Smooth muscle cell (in vitro differentiated cells): Measurements from ENCODE around the gene COMTD1. TPM values are rescaled to one million over a fixed set of nuclear protein-coding genes. Genes with fewer than 3 reads are reported as not detected.

Source experiments
- DNase-seq: peaks from one replicate; lab custom pipeline; 2025; ENCODE audit not compliant: unreplicated experiment; lab: John Stamatoyannopoulos, UW
- H2AFZ ChIP-seq: fragments of 200-600 bp; sonication (generic); 2 replicates; pipeline ENCODE4 v1.6.0; 2016; ENCODE audit warnings: antibody characterized with exemption, low read depth, mild to moderate bottlenecking
- H3F3A ChIP-seq: fragments of 200-600 bp; sonication (generic); 2 replicates; pipeline ENCODE4 v1.6.0; 2017; ENCODE audit warnings: antibody characterized with exemption, low read depth
- H3K27ac ChIP-seq: fragments of 200-600 bp; sonication (generic); 2 replicates; pipeline ENCODE4 v1.5.1; 2016; ENCODE audit warnings: low read depth, mild to moderate bottlenecking
- H3K27me3 ChIP-seq: fragments of 200-600 bp; sonication (generic); 2 replicates; pipeline ENCODE4 v1.6.1; 2016; ENCODE audit warnings: low read depth, mild to moderate bottlenecking
- H3K36me3 ChIP-seq: fragments of 200-600 bp; sonication (generic); 2 replicates; pipeline ENCODE4 v1.5.1; 2016; ENCODE audit warnings: low read depth
- H3K4me1 ChIP-seq: fragments of 200-600 bp; sonication (generic); 2 replicates; pipeline ENCODE4 v1.5.1; 2016; ENCODE audit warnings: low read depth
- H3K4me2 ChIP-seq: fragments of 200-600 bp; sonication (generic); 2 replicates; pipeline ENCODE4 v1.6.0; 2016; ENCODE audit warnings: mild to moderate bottlenecking
- H3K4me3 ChIP-seq: fragments of 200-600 bp; sonication (generic); 2 replicates; pipeline ENCODE4 v1.5.1; 2016; ENCODE audit warnings: mild to moderate bottlenecking
- H3K79me2 ChIP-seq: fragments of 200-600 bp; sonication (generic); 2 replicates; pipeline ENCODE4 v1.6.0; 2016; ENCODE audit warnings: low read depth, mild to moderate bottlenecking
- H3K9ac ChIP-seq: fragments of 200-600 bp; sonication (generic); 2 replicates; pipeline ENCODE4 v1.6.0; 2016; ENCODE audit warnings: low read depth
- H3K9me3 ChIP-seq: fragments of 200-600 bp; sonication (generic); replicated peaks from 2 replicates; pipeline ENCODE4 v1.5.1; 2016; ENCODE audit warnings: low read depth
- H4K20me1 ChIP-seq: fragments of 200-600 bp; sonication (generic); 2 replicates; pipeline ENCODE4 v1.6.0; 2016; ENCODE audit warnings: low read depth
- CTCF ChIP-seq: fragments of 200-600 bp; sonication (generic); IDR thresholded peaks from 2 replicates; pipeline ENCODE4 v1.5.1; 2017; ENCODE audit warnings: borderline replicate concordance, mild to moderate bottlenecking, antibody characterized with exemption; ENCODE audit not compliant: insufficient read depth, poor library complexity, severe bottlenecking
- WGBS: methylation state at CpG from one replicate; pipeline ENCODE4 v1.1.7; 2016; ENCODE audit warnings: low lambda C conversion rate; 5-methylcytosine and 5-hydroxymethylcytosine counted together
- polyA plus RNA-seq: library from polyadenylated mRNA; unstranded; fragments of >200 nt; fragmentation: Nextera tagmentation; extraction: Ambion mirVana; gene quantifications from 2 replicates; pipeline ENCODE4 v1.2.1, GENCODE V29; 2016
- total RNA-seq: library from RNA; depleted of rRNA; stranded (reverse); fragments of >200 nt; gene quantifications from 2 replicates; pipeline ENCODE4 v1.2.3, GENCODE V29; 2014

Gene COMTD1
- total and polyA plus RNA-seq, 2 experiments from 2014 or later: 8.4 to 18.7 TPM

- H3K79me2 ChIP-seq: no peaks in the 10 kb centered on the region
- no peaks in the 10 kb centered on the region for H3F3A ChIP-seq
- peaks cover 15% of the 10 kb centered on the region for H3K9me3 ChIP-seq
- no peak overlapping the region for H3K4me3 ChIP-seq
- no peak overlapping the region for H3K4me2 ChIP-seq
- WGBS: 98% methylated on average over 2 of the region's 2 CpGs
- TF ChIP-seq CTCF: no peak
- DNase-seq: no peak
- no peaks in the 10 kb centered on the region for H4K20me1 ChIP-seq
- no peaks in the 10 kb centered on the region for H3K27me3 ChIP-seq
- no peak overlapping the region for H3K9ac ChIP-seq
- no peak overlapping the region for H2AFZ ChIP-seq
- H3K36me3 ChIP-seq: no peaks in the 10 kb centered on the region
- H3K27ac ChIP-seq: no peak overlapping the region
- no peaks in the 10 kb centered on the region for H3K4me1 ChIP-seq
These were observed 19.0 kb upstream of the COMTD1 start for GRCh38 chr10:75254739-75255138.

- Histone ChIP-seq H3K27ac (no peak overlapping the region), H3K27me3 (no peaks in the 10 kb centered on the region), H3K36me3 (no peaks in the 10 kb centered on the region), H3K9ac (no peak overlapping the region), H3K4me3 (no peak overlapping the region), H2AFZ (no peak overlapping the region), H3F3A (no peaks in the 10 kb centered on the region), H3K4me2 (no peak overlapping the region), H3K4me1 (no peaks in the 10 kb centered on the region), H3K79me2 (no peaks in the 10 kb centered on the region), H4K20me1 (no peaks in the 10 kb centered on the region), H3K9me3 (peaks cover 15% of the 10 kb centered on the region)
- TF ChIP-seq CTCF: no peak
- WGBS: 100% methylated on average over 1 of the region's 1 CpG
- DNase-seq: no peak
These were observed 17.8 kb upstream of the COMTD1 start for GRCh38 chr10:75253281-75254220.

DNA sequence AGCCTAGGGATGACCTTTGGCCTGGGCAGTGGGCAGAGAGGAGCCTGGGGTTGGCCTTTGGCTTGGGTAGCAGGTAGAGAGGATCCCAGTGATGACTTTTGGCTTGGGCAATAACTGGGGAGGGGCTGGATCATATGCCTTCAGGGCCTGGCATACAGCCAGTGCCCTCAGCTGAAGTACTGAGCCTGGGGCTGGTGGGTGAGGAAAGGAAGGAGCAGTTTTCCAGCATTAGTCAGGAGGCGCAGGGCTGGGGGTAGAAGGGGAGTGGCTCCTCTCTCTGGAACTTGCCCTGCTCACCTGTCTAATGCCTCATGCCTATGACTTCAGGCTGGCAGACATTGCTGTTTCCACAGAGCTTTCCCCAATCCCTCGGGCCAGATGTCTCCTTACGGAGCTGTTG, 15.2 kb upstream of the COMTD1 start:
- no peak overlapping the region for H3K9ac ChIP-seq
- H3K79me2 ChIP-seq: no peaks in the 10 kb centered on the region
- no peaks in the 10 kb centered on the region for H3K4me1 ChIP-seq
- no peaks in the 10 kb centered on the region for H3K27me3 ChIP-seq
- H2AFZ ChIP-seq: no peak overlapping the region
- no peak overlapping the region for H3K4me2 ChIP-seq
- H3K36me3 ChIP-seq: no peaks in the 10 kb centered on the region
- no peaks in the 10 kb centered on the region for H4K20me1 ChIP-seq
- no peak for DNase-seq
- H3K4me3 ChIP-seq: no peak overlapping the region
- no peak for TF ChIP-seq CTCF
- H3F3A ChIP-seq: no peaks in the 10 kb centered on the region
- H3K9me3 ChIP-seq: peaks cover 15% of the 10 kb centered on the region
- WGBS: 96% methylated on average over 3 of the region's 3 CpGs
- no peak overlapping the region for H3K27ac ChIP-seq

- WGBS: 92% methylated on average over 5 of the region's 5 CpGs
- H3K27me3 ChIP-seq: no peaks in the 10 kb centered on the region
- no peaks in the 10 kb centered on the region for H4K20me1 ChIP-seq
These were observed 12.0 kb upstream of the COMTD1 start for GRCh38 chr10:75247797-75248196.

More at GRCh38 chr10:75247797-75248196, 12.0 kb upstream of the COMTD1 start:
- DNase-seq: no peak
- Histone ChIP-seq H3F3A (no peaks in the 10 kb centered on the region), H3K4me2 (no peak overlapping the region), H3K9ac (no peak overlapping the region), H3K79me2 (no peaks in the 10 kb centered on the region), H3K27ac (no peak overlapping the region), H2AFZ (no peak overlapping the region), H3K9me3 (peaks cover 3% of the 10 kb centered on the region), H3K4me3 (no peak overlapping the region), H3K4me1 (no peaks in the 10 kb centered on the region), H3K36me3 (no peaks in the 10 kb centered on the region)
- no peak for TF ChIP-seq CTCF
